MM.1S (cell line): Measurements from ENCODE around the gene NPVF.

ENCODE experiments used
- DNase-seq: peaks from one replicate; pipeline ENCODE4 v3.0.0-alpha.2; 2015
- H2AFZ ChIP-seq: fragments of 300-600 bp; sonication (generic); 2 replicates; pipeline ENCODE4 v1.6.0; 2016; ENCODE audit warnings: antibody characterized with exemption, low read length
- H3F3A ChIP-seq: fragments of 300-600 bp; sonication (generic); 2 replicates; pipeline ENCODE4 v1.6.1; 2016; ENCODE audit warnings: mild to moderate bottlenecking, antibody characterized with exemption, low read length, moderate library complexity, mixed read lengths; ENCODE audit not compliant: insufficient read depth
- H3K27ac ChIP-seq: fragments of 300-600 bp; sonication (generic); 2 replicates; pipeline ENCODE4 v1.5.1; 2016; ENCODE audit warnings: mild to moderate bottlenecking, low read length
- H3K27me3 ChIP-seq: fragments of 300-600 bp; sonication (generic); replicated peaks from 2 replicates; pipeline ENCODE4 v1.6.0; 2016; ENCODE audit warnings: low read length; ENCODE audit not compliant: insufficient read depth
- H3K36me3 ChIP-seq: fragments of 300-600 bp; sonication (generic); replicated peaks from 2 replicates; pipeline ENCODE4 v1.6.1; 2016; ENCODE audit warnings: mild to moderate bottlenecking, low read length, mixed read lengths; ENCODE audit not compliant: insufficient read depth
- H3K4me1 ChIP-seq: fragments of 300-600 bp; sonication (generic); 2 replicates; pipeline ENCODE4 v1.6.1; 2016; ENCODE audit warnings: low read length, mixed read lengths
- H3K4me2 ChIP-seq: fragments of 300-600 bp; sonication (generic); 2 replicates; pipeline ENCODE4 v1.6.0; 2016; ENCODE audit warnings: low read depth, low read length
- H3K4me3 ChIP-seq: fragments of 300-600 bp; sonication (generic); 2 replicates; pipeline ENCODE4 v1.5.1; 2016; ENCODE audit warnings: low read length, mixed read lengths
- H3K79me2 ChIP-seq: fragments of 300-600 bp; sonication (generic); 2 replicates; pipeline ENCODE4 v1.6.1; 2016; ENCODE audit warnings: mixed run types, low read length, mixed read lengths
- H3K9ac ChIP-seq: fragments of 300-600 bp; sonication (generic); 2 replicates; pipeline ENCODE4 v1.6.1; 2016; ENCODE audit warnings: low read length, mixed read lengths
- H3K9me2 ChIP-seq: fragments of 300-600 bp; sonication (generic); replicated peaks from 2 replicates; pipeline ENCODE4 v1.6.1; 2016; ENCODE audit warnings: mild to moderate bottlenecking, low read length, mixed read lengths; ENCODE audit not compliant: insufficient read depth
- H3K9me3 ChIP-seq: fragments of 300-600 bp; sonication (generic); replicated peaks from 2 replicates; pipeline ENCODE4 v1.6.1; 2016; ENCODE audit warnings: mild to moderate bottlenecking, low read length, mixed read lengths; ENCODE audit not compliant: insufficient read depth
- H4K20me1 ChIP-seq: fragments of 300-600 bp; sonication (generic); 2 replicates; pipeline ENCODE4 v1.6.1; 2016; ENCODE audit warnings: mild to moderate bottlenecking, low read length, moderate library complexity, mixed read lengths; ENCODE audit not compliant: insufficient read depth
- CTCF ChIP-seq: fragments of 300-600 bp; sonication (generic); IDR thresholded peaks from 2 replicates; pipeline ENCODE4 v1.5.1; 2016; ENCODE audit warnings: antibody characterized with exemption, low read length, mixed read lengths
- EZH2 ChIP-seq: fragments of 300-600 bp; sonication (generic); optimal IDR thresholded peaks from 2 replicates; pipeline ENCODE3; 2017; ENCODE audit warnings: low read depth, mild to moderate bottlenecking, antibody characterized with exemption, low read length, mixed read lengths
- EZH2phosphoT487 ChIP-seq: fragments of 300-600 bp; sonication (generic); IDR thresholded peaks from 2 replicates; pipeline ENCODE4 v1.6.1; 2018; ENCODE audit warnings: antibody characterized with exemption, low read length

The NPVF gene

DNA sequence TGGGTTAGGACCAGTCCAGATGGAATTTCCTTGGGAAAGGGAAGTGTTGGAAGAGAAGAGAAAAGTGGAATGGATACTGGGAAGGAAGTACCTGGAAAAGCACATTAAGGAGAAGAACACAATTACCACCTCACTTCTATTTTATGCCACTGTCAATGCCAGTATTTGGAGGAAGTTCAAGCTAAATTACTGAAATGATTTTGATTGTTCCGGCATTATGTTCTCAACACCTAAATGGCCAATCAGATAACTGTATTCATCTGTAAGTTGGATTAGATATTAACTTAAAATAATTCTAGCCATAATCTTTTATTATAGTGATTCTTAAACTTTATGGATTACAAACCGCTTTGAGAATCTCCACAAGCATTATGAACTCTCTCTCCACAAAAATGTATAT is 7.3 kb downstream of the NPVF start:
- Histone ChIP-seq H3K27me3 (no peaks in the 10 kb centered on the region), H3K79me2 (no peaks in the 10 kb centered on the region), H3K36me3 (no peaks in the 10 kb centered on the region), H3K27ac (no peak overlapping the region), H3K9ac (no peak overlapping the region), H3K4me3 (no peak overlapping the region), H2AFZ (no peak overlapping the region), H4K20me1 (no peaks in the 10 kb centered on the region), H3K4me2 (no peak overlapping the region), H3F3A (no peaks in the 10 kb centered on the region), H3K4me1 (no peaks in the 10 kb centered on the region), H3K9me2 (no peaks in the 10 kb centered on the region), H3K9me3 (no peaks in the 10 kb centered on the region)
- no peak for TF ChIP-seq CTCF
- no peak for TF ChIP-seq EZH2
- TF ChIP-seq EZH2phosphoT487, result no peak
- DNase-seq, result no peak

GRCh38 chr7:25218191-25218590 is 10.1 kb downstream of the NPVF start:
- TF ChIP-seq EZH2phosphoT487 (no peak), EZH2 (no peak), CTCF (no peak)

GRCh38 chr7:25216837-25217236 is 11.4 kb downstream of the NPVF start:
- H3K4me2 ChIP-seq, result no peak overlapping the region
- H3K27me3 ChIP-seq, result no peaks in the 10 kb centered on the region
- H3K4me3 ChIP-seq, result no peak overlapping the region
- H3K27ac ChIP-seq, result no peak overlapping the region
- peak overlapping the region; percentile 16; the same call in 1 of the 2 replicates for H2AFZ ChIP-seq
- H3F3A ChIP-seq, result no peaks in the 10 kb centered on the region
- peak; percentile 81 for TF ChIP-seq CTCF
- no peak for TF ChIP-seq EZH2
- TF ChIP-seq EZH2phosphoT487, result no peak
- no peaks in the 10 kb centered on the region for H3K36me3 ChIP-seq
- no peak overlapping the region for H3K9ac ChIP-seq
- no peaks in the 10 kb centered on the region for H3K79me2 ChIP-seq
- H3K4me1 ChIP-seq, result no peaks in the 10 kb centered on the region
- H3K9me3 ChIP-seq, result no peaks in the 10 kb centered on the region
- no peaks in the 10 kb centered on the region for H4K20me1 ChIP-seq
- no peaks in the 10 kb centered on the region for H3K9me2 ChIP-seq
- DNase-seq, result peak; percentile 67

More at GRCh38 chr7:25218191-25218590, 10.1 kb downstream of the NPVF start:
- H3K27me3 ChIP-seq, result no peaks in the 10 kb centered on the region
- no peaks in the 10 kb centered on the region for H4K20me1 ChIP-seq
- no peak overlapping the region for H3K4me3 ChIP-seq
- H3K36me3 ChIP-seq, result no peaks in the 10 kb centered on the region
- no peaks in the 10 kb centered on the region for H3K79me2 ChIP-seq
- DNase-seq, result no peak
- no peaks in the 10 kb centered on the region for H3F3A ChIP-seq
- no peaks in the 10 kb centered on the region for H3K9me3 ChIP-seq
- H3K4me1 ChIP-seq, result no peaks in the 10 kb centered on the region
- no peak overlapping the region for H3K9ac ChIP-seq
- no peak overlapping the region for H2AFZ ChIP-seq
- no peak overlapping the region for H3K4me2 ChIP-seq
- no peak overlapping the region for H3K27ac ChIP-seq
- no peaks in the 10 kb centered on the region for H3K9me2 ChIP-seq
